Kidney epithelial cell (primary cell): ENCODE data around the gene C17orf113. TPM values are rescaled to one million over a fixed set of nuclear protein-coding genes. Genes with fewer than 3 reads are reported as not detected.
A peak's percentile ranks its signal among the peaks of the same experiment; 100 is the strongest.

Experiments used
- DNase-seq: peaks from one replicate; pipeline ENCODE4 v3.0.0-alpha.2; 2010; ENCODE audit warnings: low read depth
- H3K27me3 ChIP-seq: 2 replicates; pipeline ENCODE4 v1.6.0; 2011; ENCODE audit warnings: low read length; ENCODE audit not compliant: control insufficient read depth, insufficient read depth
- H3K36me3 ChIP-seq: 2 replicates; pipeline ENCODE4 v1.5.1; 2011; ENCODE audit warnings: low read length; ENCODE audit not compliant: control insufficient read depth, insufficient read depth
- H3K4me3 ChIP-seq: 2 replicates; pipeline ENCODE4 v1.5.1; 2011; ENCODE audit warnings: low read depth, mild to moderate bottlenecking, control low read depth, low read length
- CTCF ChIP-seq: IDR thresholded peaks from 2 replicates; pipeline ENCODE4 v1.5.1; 2011; ENCODE audit warnings: mild to moderate bottlenecking, moderate library complexity, low read length, control low read depth, inconsistent platforms; ENCODE audit not compliant: insufficient read depth, poor library complexity, severe bottlenecking
- total RNA-seq: library from RNA; depleted of rRNA; stranded (reverse); fragments of >200 nt; gene quantifications from 2 replicates; pipeline ENCODE4 v1.2.3, GENCODE V29; 2015

Gene C17orf113
- total RNA-seq, 1 donor from 2014 or later, result 0.75 TPM

GRCh38 chr17:42051013-42051400 lies 606 bp upstream of the C17orf113 start:
- Histone ChIP-seq H3K36me3 (no peaks in the 10 kb centered on the region), H3K27me3 (peaks cover 36% of the 10 kb centered on the region), H3K4me3 (no peak overlapping the region)
- no peak for DNase-seq
- TF ChIP-seq CTCF, result no peak

GRCh38 chr17:42049834-42050392 lies 488 bp downstream of the C17orf113 start:
- no peak for TF ChIP-seq CTCF

GRCh38 chr17:42047343-42047742 lies 3.1 kb downstream of the C17orf113 start:
- H3K4me3 ChIP-seq, result no peak overlapping the region
- no peak for DNase-seq
- H3K27me3 ChIP-seq, result peaks cover 10% of the 10 kb centered on the region
- TF ChIP-seq CTCF, result no peak
- H3K36me3 ChIP-seq, result no peaks in the 10 kb centered on the region

More at GRCh38 chr17:42049834-42050392, 488 bp downstream of the C17orf113 start:
- Histone ChIP-seq H3K36me3 (no peaks in the 10 kb centered on the region), H3K27me3 (peaks cover 30% of the 10 kb centered on the region), H3K4me3 (peak overlapping the region; percentile 53)
- DNase-seq, result no peak

- Histone ChIP-seq H3K27me3 (peaks cover under 1% of the 10 kb centered on the region), H3K4me3 (no peak overlapping the region), H3K36me3 (no peaks in the 10 kb centered on the region)
- DNase-seq, result no peak
- TF ChIP-seq CTCF, result no peak
Observed at GRCh38 chr17:42045719-42046118, 4.7 kb downstream of the C17orf113 start.

GRCh38 chr17:42042598-42043319 lies 7.6 kb downstream of the C17orf113 start:
- no peak overlapping the region for H3K4me3 ChIP-seq
- peaks cover 4% of the 10 kb centered on the region for H3K27me3 ChIP-seq
- no peaks in the 10 kb centered on the region for H3K36me3 ChIP-seq
- DNase-seq, result no peak
- no peak for TF ChIP-seq CTCF

GRCh38 chr17:42041619-42042018 lies 8.8 kb downstream of the C17orf113 start:
- no peaks in the 10 kb centered on the region for H3K36me3 ChIP-seq
- DNase-seq, result no peak
- peaks cover 6% of the 10 kb centered on the region for H3K27me3 ChIP-seq
- H3K4me3 ChIP-seq, result no peak overlapping the region
- TF ChIP-seq CTCF, result no peak
